Measurements from ENCODE around the gene ACO1.
A peak's percentile ranks its signal among the peaks of the same experiment; 100 is the strongest.

Gene ACO1

GRCh38 chr9:32393911-32394310, 9.5 kb downstream of the ACO1 start:
- peaks cover 2% of the 10 kb centered on the region; the same call in 1 of the 2 replicates for H3K36me3 ChIP-seq (replicated peaks)
- H3K27me3 ChIP-seq (ENCODE audit: low read depth), result no peaks in the 10 kb centered on the region
- DNase-seq (ENCODE audit: low spot score in 2 of 2), result no peak
- peaks cover 3% of the 10 kb centered on the region for H3K4me1 ChIP-seq
- H3K4me3 ChIP-seq, result no peak overlapping the region
- H3K9me3 ChIP-seq, result no peaks in the 10 kb centered on the region
- in situ Hi-C loops (cut with MboI; ENCODE audit: low sequenced_read_pairs), result no loop called here

- no peaks in the 10 kb centered on the region for H3K36me3 ChIP-seq (replicated peaks)
- peak in 1 of 2 experiments; percentile 17 for DNase-seq (ENCODE audit: low spot score in 2 of 2)
- in situ Hi-C loops (cut with MboI; ENCODE audit: low sequenced_read_pairs), result no loop called here
These were observed 10.1 kb downstream of the ACO1 start for GRCh38 chr9:32394381-32395049.

GRCh38 chr9:32395510-32396216, 11.2 kb downstream of the ACO1 start:
- Histone ChIP-seq H3K4me3 (no peak overlapping the region), H3K9me3 (no peaks in the 10 kb centered on the region), H3K27me3 (ENCODE audit: low read depth) (no peaks in the 10 kb centered on the region), H3K36me3 (replicated peaks) (no peaks in the 10 kb centered on the region), H3K4me1 (peaks cover 14% of the 10 kb centered on the region)
- in situ Hi-C loops (cut with MboI; ENCODE audit: low sequenced_read_pairs), result no loop called here
- no peak for DNase-seq (ENCODE audit: low spot score in 2 of 2)

More at GRCh38 chr9:32394381-32395049, 10.1 kb downstream of the ACO1 start:
- no peak overlapping the region for H3K4me3 ChIP-seq
- H3K4me1 ChIP-seq, result peaks cover 6% of the 10 kb centered on the region
- H3K9me3 ChIP-seq, result no peaks in the 10 kb centered on the region
- no peaks in the 10 kb centered on the region for H3K27me3 ChIP-seq (ENCODE audit: low read depth)

GRCh38 chr9:32398207-32398606, 13.8 kb downstream of the ACO1 start:
- Histone ChIP-seq H3K9me3 (no peaks in the 10 kb centered on the region), H3K36me3 (replicated peaks) (no peaks in the 10 kb centered on the region), H3K4me3 (no peak overlapping the region), H3K4me1 (peaks cover 27% of the 10 kb centered on the region), H3K27me3 (ENCODE audit: low read depth) (no peaks in the 10 kb centered on the region)
- in situ Hi-C loops (cut with MboI; ENCODE audit: low sequenced_read_pairs), result no loop called here
- DNase-seq (ENCODE audit: low spot score in 2 of 2), result no peak

- Histone ChIP-seq H3K4me3 (no peak overlapping the region), H3K9me3 (no peaks in the 10 kb centered on the region), H3K4me1 (peaks cover 27% of the 10 kb centered on the region), H3K27me3 (ENCODE audit: low read depth) (no peaks in the 10 kb centered on the region), H3K36me3 (replicated peaks) (no peaks in the 10 kb centered on the region)
- DNase-seq (ENCODE audit: low spot score in 2 of 2), result peak; percentile 32 to 82
- in situ Hi-C loops (cut with MboI; ENCODE audit: low sequenced_read_pairs), result no loop called here
These were observed 14.8 kb downstream of the ACO1 start for GRCh38 chr9:32399110-32399815.

- Histone ChIP-seq H3K36me3 (replicated peaks) (peaks cover 13% of the 10 kb centered on the region), H3K4me3 (no peak overlapping the region), H3K27me3 (ENCODE audit: low read depth) (no peaks in the 10 kb centered on the region), H3K4me1 (peaks cover 27% of the 10 kb centered on the region), H3K9me3 (no peaks in the 10 kb centered on the region)
- in situ Hi-C loops (cut with MboI; ENCODE audit: low sequenced_read_pairs), result no loop called here
- DNase-seq (ENCODE audit: low spot score in 2 of 2), result no peak
These were observed 17.0 kb downstream of the ACO1 start for GRCh38 chr9:32401488-32401887.

GRCh38 chr9:32403567-32404260, 19.3 kb downstream of the ACO1 start:
- in situ Hi-C loops (cut with MboI; ENCODE audit: low sequenced_read_pairs), result no loop called here
- Histone ChIP-seq H3K36me3 (replicated peaks) (peaks cover 34% of the 10 kb centered on the region), H3K4me3 (no peak overlapping the region), H3K4me1 (peaks cover 26% of the 10 kb centered on the region), H3K9me3 (no peaks in the 10 kb centered on the region), H3K27me3 (ENCODE audit: low read depth) (no peaks in the 10 kb centered on the region)
- DNase-seq (ENCODE audit: low spot score in 2 of 2), result no peak

- Histone ChIP-seq H3K9me3 (no peaks in the 10 kb centered on the region), H3K4me3 (no peak overlapping the region)
- in situ Hi-C loops (cut with MboI; ENCODE audit: low sequenced_read_pairs), result no loop called here
These were observed 20.0 kb downstream of the ACO1 start for GRCh38 chr9:32404402-32404801.

GRCh38 chr9:32404856-32405255, 20.4 kb downstream of the ACO1 start:
- in situ Hi-C loops (cut with MboI; ENCODE audit: low sequenced_read_pairs), result no loop called here
- Histone ChIP-seq H3K9me3 (no peaks in the 10 kb centered on the region), H3K36me3 (replicated peaks) (peaks cover 40% of the 10 kb centered on the region), H3K4me3 (no peak overlapping the region), H3K4me1 (peaks cover 20% of the 10 kb centered on the region), H3K27me3 (ENCODE audit: low read depth) (no peaks in the 10 kb centered on the region)
- DNase-seq (ENCODE audit: low spot score in 2 of 2), result no peak

More at GRCh38 chr9:32404402-32404801, 20.0 kb downstream of the ACO1 start:
- Histone ChIP-seq H3K4me1 (peaks cover 20% of the 10 kb centered on the region), H3K27me3 (ENCODE audit: low read depth) (no peaks in the 10 kb centered on the region), H3K36me3 (replicated peaks) (peaks cover 40% of the 10 kb centered on the region)
- DNase-seq (ENCODE audit: low spot score in 2 of 2), result no peak

GRCh38 chr9:32405506-32405905, 21.1 kb downstream of the ACO1 start:
- in situ Hi-C loops (cut with MboI; ENCODE audit: low sequenced_read_pairs), result no loop called here
- no peak for DNase-seq (ENCODE audit: low spot score in 2 of 2)
- Histone ChIP-seq H3K27me3 (ENCODE audit: low read depth) (no peaks in the 10 kb centered on the region), H3K4me3 (no peak overlapping the region), H3K9me3 (no peaks in the 10 kb centered on the region), H3K4me1 (peaks cover 14% of the 10 kb centered on the region), H3K36me3 (replicated peaks) (peaks cover 43% of the 10 kb centered on the region)

- in situ Hi-C loops (cut with MboI; ENCODE audit: low sequenced_read_pairs), result no loop called here
- Histone ChIP-seq H3K9me3 (no peaks in the 10 kb centered on the region), H3K4me1 (peaks cover 9% of the 10 kb centered on the region), H3K36me3 (replicated peaks) (peaks cover 43% of the 10 kb centered on the region), H3K4me3 (no peak overlapping the region), H3K27me3 (ENCODE audit: low read depth) (no peaks in the 10 kb centered on the region)
- no peak for DNase-seq (ENCODE audit: low spot score in 2 of 2)
These were observed 21.6 kb downstream of the ACO1 start for GRCh38 chr9:32406046-32406445.

GRCh38 chr9:32411753-32412152, 27.3 kb downstream of the ACO1 start:
- Histone ChIP-seq H3K4me1 (no peaks in the 10 kb centered on the region), H3K36me3 (replicated peaks) (peaks cover 30% of the 10 kb centered on the region), H3K27me3 (ENCODE audit: low read depth) (no peaks in the 10 kb centered on the region), H3K4me3 (no peak overlapping the region), H3K9me3 (no peaks in the 10 kb centered on the region)
- no peak for DNase-seq (ENCODE audit: low spot score in 2 of 2)
- in situ Hi-C loops (cut with MboI; ENCODE audit: low sequenced_read_pairs), result no loop called here

GRCh38 chr9:32412440-32412839, 28.0 kb downstream of the ACO1 start:
- Histone ChIP-seq H3K4me1 (no peaks in the 10 kb centered on the region), H3K4me3 (no peak overlapping the region), H3K36me3 (replicated peaks) (peaks cover 24% of the 10 kb centered on the region), H3K27me3 (ENCODE audit: low read depth) (no peaks in the 10 kb centered on the region), H3K9me3 (no peaks in the 10 kb centered on the region)
- in situ Hi-C loops (cut with MboI; ENCODE audit: low sequenced_read_pairs), result no loop called here
- DNase-seq (ENCODE audit: low spot score in 2 of 2), result no peak
